HepG2 (cell line): ENCODE measurements around the gene MAN1A1. TPM values are rescaled to one million over a fixed set of nuclear protein-coding genes. Genes with fewer than 3 reads are reported as not detected.

Experiments used
- MED8 ChIP-seq: sonication (generic); formaldehyde crosslinking; IDR thresholded peaks from 2 replicates; pipeline ENCODE4 v1.8.1; 2023; ENCODE audit warnings: mild to moderate bottlenecking, missing genetic modification reagents; ENCODE audit not compliant: insufficient replicate concordance
- MYC ChIP-seq: sonication (generic); formaldehyde crosslinking; IDR thresholded peaks from 2 replicates; pipeline ENCODE4 v1.9.0; 2021; ENCODE audit warnings: missing genetic modification reagents, borderline replicate concordance
- REST ChIP-seq, 2 experiments: IDR thresholded peaks; 2 replicates each; pipeline ENCODE4 v1.6.1; 2011 to 2012; ENCODE audit warnings: low read length in 2 of 2, borderline replicate concordance in 1 of 2, low read depth in 1 of 2, mild to moderate bottlenecking in 1 of 2, moderate library complexity in 1 of 2
- SATB2 ChIP-seq: sonication (generic); formaldehyde crosslinking; IDR thresholded peaks from 2 replicates; pipeline ENCODE4 v1.5.0; 2020; ENCODE audit warnings: missing genetic modification reagents
- ZFP36 ChIP-seq: fragments of 150-350 bp; IDR thresholded peaks from 2 replicates; pipeline ENCODE4 v1.6.1; 2018; ENCODE audit warnings: borderline replicate concordance, low read length, low read depth; ENCODE audit not compliant: partially characterized antibody
- ZNF124 ChIP-seq: sonication (generic); formaldehyde crosslinking; IDR thresholded peaks from 2 replicates; pipeline ENCODE4 v1.4.0; 2020; ENCODE audit warnings: missing genetic modification reagents
- ZNF337 ChIP-seq: sonication (generic); formaldehyde crosslinking; IDR thresholded peaks from 2 replicates; pipeline ENCODE4 v1.5.1; 2020; ENCODE audit warnings: missing genetic modification reagents, low read depth, mild to moderate bottlenecking, borderline replicate concordance
- ZNF710 ChIP-seq: sonication (generic); formaldehyde crosslinking; IDR thresholded peaks from 2 replicates; pipeline ENCODE4 v1.5.0; 2020; ENCODE audit warnings: mild to moderate bottlenecking, missing genetic modification reagents, borderline replicate concordance
- ZNF841 ChIP-seq: sonication (generic); formaldehyde crosslinking; IDR thresholded peaks from 2 replicates; pipeline ENCODE4 v1.8.1; 2023; ENCODE audit warnings: missing genetic modification reagents, borderline replicate concordance
- polyA plus RNA-seq, 8 experiments: library from polyadenylated mRNA; depleted of rRNA in 3 of 8; stranded (reverse) in 7 of 8; unstranded in 1 of 8; fragments of >200 nt; fragmentation: Illumina TruSeq in 4 of 8; extraction: Trizol in 4 of 8; gene quantifications; 2 replicates each; pipeline versions ENCODE4 v1.2.1 to v1.2.3, GENCODE V29; 2011 to 2016; ENCODE audit warnings: low read depth in 4 of 8, missing spikeins in 1 of 8, mixed read lengths in 1 of 8; ENCODE audit not compliant: insufficient read depth in 1 of 8
- total RNA-seq, 5 experiments: library from RNA; depleted of rRNA; stranded (reverse); fragments of >200 nt; fragmentation: Illumina TruSeq; extraction: Trizol; gene quantifications; 2 replicates each; pipeline ENCODE4 v1.2.3, GENCODE V29; 2016; ENCODE audit warnings: low read depth in 1 of 5

Gene MAN1A1
- total and polyA plus RNA-seq, 2 of the 13 experiments (the other 11 are each of a cell fraction or from before 2014, with no cell fraction given): 156 to 236 TPM

DNA sequence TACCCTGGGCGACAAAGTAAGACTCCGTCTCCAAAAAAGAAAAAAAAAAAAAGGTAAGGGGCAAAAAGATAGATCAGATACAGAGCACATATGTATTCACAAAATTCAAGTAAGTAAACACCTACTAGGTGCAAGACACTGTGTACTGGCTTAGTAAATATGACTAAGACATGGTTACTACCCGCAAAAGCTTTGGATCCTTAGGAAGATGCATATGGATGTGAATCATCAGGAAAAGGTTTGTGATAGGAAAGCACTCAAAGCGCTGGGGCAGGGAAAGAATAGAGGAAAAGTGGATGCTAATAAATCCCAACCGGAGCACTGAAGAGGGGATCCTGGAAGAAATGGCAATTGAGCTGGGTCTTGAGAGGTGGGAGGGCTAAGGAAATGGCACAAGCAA, 152.3 kb downstream of the MAN1A1 start (continued):
- TF ChIP-seq REST (IDR thresholded peaks at IDR 0.05; ENCODE audit: borderline replicate concordance in 1 of 2, low read depth in 1 of 2, low read length in 2 of 2) (no peak), ZFP36 (no peak), ZNF841 (no peak), ZNF337 (CRISPR knock-in tag) (no peak), MYC (CRISPR knock-in tag) (no peak), ZNF710 (no peak), MED8 (CRISPR knock-in tag) (no peak), SATB2 (CRISPR knock-in tag) (no peak), ZNF124 (CRISPR knock-in tag) (no peak)
- TF ChIP-seq, all 625 proteins: peak for 0
